ENCODE measurements around the gene PRKN.

GRCh38 chr6:162179196-162179951 lies 548.2 kb downstream of the PRKN start:
- TF ChIP-seq CTCF (IDR thresholded peaks at IDR 0.05) (no peak), POLR2A (IDR thresholded peaks at IDR 0.05) (no peak), POLR2AphosphoS5 (IDR thresholded peaks at IDR 0.05) (no peak)
